ENCODE results near the gene PKDCC. TPM values are rescaled to one million over a fixed set of nuclear protein-coding genes. Genes with fewer than 3 reads are reported as not detected.

PKDCC gene
- total and polyA plus RNA-seq, 2 donors (not counting 1 experiment from before 2014, with no cell fraction given), result 0.20 to 0.82 TPM

GRCh38 chr2:42029639-42030199, 18.1 kb upstream of the PKDCC start:
- H2AFZ ChIP-seq (ENCODE audit: insufficient read depth, low read depth, low read length, poor library complexity, severe bottlenecking), result no peak overlapping the region
- Mint-ChIP-seq H3K4me3 (no peak overlapping the region), H3K9me3 (ENCODE audit: insufficient read depth) (no peaks in the 10 kb centered on the region), H3K27me3 (peaks cover 17% of the 10 kb centered on the region), H3K27ac (no peak overlapping the region), H3K4me1 (peaks cover 23% of the 10 kb centered on the region)
- 86% methylated on average over 1 of the region's 4 CpGs for WGBS (ENCODE audit: insufficient coverage)
- H3K27me3 ChIP-seq (replicated peaks in 1 of 4; ENCODE audit: control extremely low read depth in 1 of 4, control insufficient read depth in 3 of 4, insufficient read depth in 4 of 4, low read length in 3 of 4), result peaks cover 0 to 7% (median 0%) of the 10 kb centered on the region in 4 experiments
- no peak for TF ChIP-seq EZH2 (IDR thresholded peaks at IDR 0.05; ENCODE audit: borderline replicate concordance, insufficient read depth, low read depth, low read length, poor library complexity, severe bottlenecking)
- ATAC-seq (ENCODE audit: low read depth), result no peak
- DNase-seq, result no peak
- intact Hi-C loops (cut with micrococcal nuclease), result no loop called here
- H3K4me2 ChIP-seq (replicated peaks; ENCODE audit: low read depth, low read length, poor library complexity, severe bottlenecking), result no peak overlapping the region
- H3K9me3 ChIP-seq (ENCODE audit: control extremely low read depth in 1 of 3, control insufficient read depth in 2 of 3, insufficient read depth in 1 of 3, low read length in 2 of 3), result no peaks in the 10 kb centered on the region
- ChIA-PET CTCF (no interaction called here), POLR2A (no interaction called here)
- no peaks in the 10 kb centered on the region for H4K20me1 ChIP-seq (ENCODE audit: control insufficient read depth, insufficient read depth, low read length, poor library complexity, severe bottlenecking)
- no peak overlapping the region for H3K27ac ChIP-seq (ENCODE audit: low read length in 2 of 2)
- no peaks in the 10 kb centered on the region for H3K36me3 ChIP-seq (replicated peaks in 1 of 2; ENCODE audit: control extremely low read depth in 1 of 2, control insufficient read depth in 1 of 2, extremely low read depth in 1 of 2, insufficient read depth in 2 of 2, low read length in 1 of 2)
- H3K4me3 ChIP-seq (ENCODE audit: control extremely low read depth in 1 of 5, extremely low read depth in 1 of 5, insufficient read depth in 1 of 5, low read depth in 2 of 5, low read length in 4 of 5), result no peak overlapping the region
- H3K9ac ChIP-seq (ENCODE audit: low read length), result no peak overlapping the region
- H3K79me2 ChIP-seq (ENCODE audit: control insufficient read depth, insufficient read depth, low read length), result no peaks in the 10 kb centered on the region
- peaks cover 13 to 29% of the 10 kb centered on the region in 2 donors for H3K4me1 ChIP-seq (ENCODE audit: control insufficient read depth in 2 of 2, insufficient read depth in 2 of 2, low read length in 2 of 2)

DNA sequence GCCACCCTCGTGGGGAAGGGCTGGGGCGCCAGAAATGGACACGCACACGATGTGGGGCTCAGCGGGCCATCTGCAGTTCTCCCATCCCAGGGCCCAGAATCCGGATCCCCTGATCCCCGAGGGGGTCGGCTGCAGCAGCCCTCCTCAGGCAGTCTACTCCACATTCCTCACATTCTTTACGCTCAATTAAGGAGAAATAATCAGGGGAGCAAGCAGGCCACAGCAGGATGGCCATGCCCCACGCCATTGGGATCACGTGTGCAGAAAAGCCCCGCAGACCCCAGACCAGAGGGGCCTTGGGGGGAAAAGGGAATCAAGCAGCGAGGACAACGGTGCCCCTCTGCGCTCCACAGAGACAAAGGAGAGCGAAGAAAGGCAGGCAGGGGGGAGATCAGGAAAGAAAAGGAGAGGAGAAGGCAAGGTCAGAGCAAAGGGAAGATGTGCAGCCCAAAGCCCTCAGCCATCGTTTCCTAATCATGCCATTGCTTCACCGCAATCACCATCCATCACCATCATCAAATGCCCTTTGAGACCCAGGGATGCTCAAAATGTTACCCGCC, 17.5 kb upstream of the PKDCC start:
- no peak for ATAC-seq (ENCODE audit: low read depth)
- H3K27ac Mint-ChIP-seq, result no peak overlapping the region
- no peak for DNase-seq
- no peak overlapping the region for H3K4me3 Mint-ChIP-seq
- TF ChIP-seq, protein P1, sequence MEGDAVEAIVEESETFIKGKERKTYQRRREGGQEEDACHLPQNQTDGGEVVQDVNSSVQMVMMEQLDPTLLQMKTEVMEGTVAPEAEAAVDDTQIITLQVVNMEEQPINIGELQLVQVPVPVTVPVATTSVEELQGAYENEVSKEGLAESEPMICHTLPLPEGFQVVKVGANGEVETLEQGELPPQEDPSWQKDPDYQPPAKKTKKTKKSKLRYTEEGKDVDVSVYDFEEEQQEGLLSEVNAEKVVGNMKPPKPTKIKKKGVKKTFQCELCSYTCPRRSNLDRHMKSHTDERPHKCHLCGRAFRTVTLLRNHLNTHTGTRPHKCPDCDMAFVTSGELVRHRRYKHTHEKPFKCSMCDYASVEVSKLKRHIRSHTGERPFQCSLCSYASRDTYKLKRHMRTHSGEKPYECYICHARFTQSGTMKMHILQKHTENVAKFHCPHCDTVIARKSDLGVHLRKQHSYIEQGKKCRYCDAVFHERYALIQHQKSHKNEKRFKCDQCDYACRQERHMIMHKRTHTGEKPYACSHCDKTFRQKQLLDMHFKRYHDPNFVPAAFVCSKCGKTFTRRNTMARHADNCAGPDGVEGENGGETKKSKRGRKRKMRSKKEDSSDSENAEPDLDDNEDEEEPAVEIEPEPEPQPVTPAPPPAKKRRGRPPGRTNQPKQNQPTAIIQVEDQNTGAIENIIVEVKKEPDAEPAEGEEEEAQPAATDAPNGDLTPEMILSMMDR (IDR thresholded peaks at IDR 0.05), result no peak
- TF ChIP-seq EZH2 (IDR thresholded peaks at IDR 0.05; ENCODE audit: borderline replicate concordance, insufficient read depth, low read depth, low read length, poor library complexity, severe bottlenecking), result no peak
- intact Hi-C loops (cut with micrococcal nuclease), result no loop called here
- Histone ChIP-seq H3K4me2 (replicated peaks; ENCODE audit: low read depth, low read length, poor library complexity, severe bottlenecking) (no peak overlapping the region), H3K27ac (ENCODE audit: low read length in 2 of 2) (no peak overlapping the region), H3K36me3 (replicated peaks in 1 of 2; ENCODE audit: control extremely low read depth in 1 of 2, control insufficient read depth in 1 of 2, extremely low read depth in 1 of 2, insufficient read depth in 2 of 2, low read length in 1 of 2) (no peaks in the 10 kb centered on the region), H3K4me3 (ENCODE audit: control extremely low read depth in 1 of 5, extremely low read depth in 1 of 5, insufficient read depth in 1 of 5, low read depth in 2 of 5, low read length in 4 of 5) (no peak overlapping the region), H3K27me3 (replicated peaks in 1 of 4; ENCODE audit: control extremely low read depth in 1 of 4, control insufficient read depth in 3 of 4, insufficient read depth in 4 of 4, low read length in 3 of 4) (peaks cover 0 to 2% (median 0%) of the 10 kb centered on the region in 4 experiments), H4K20me1 (ENCODE audit: control insufficient read depth, insufficient read depth, low read length, poor library complexity, severe bottlenecking) (no peaks in the 10 kb centered on the region), H2AFZ (ENCODE audit: insufficient read depth, low read depth, low read length, poor library complexity, severe bottlenecking) (no peak overlapping the region), H3K79me2 (ENCODE audit: control insufficient read depth, insufficient read depth, low read length) (no peaks in the 10 kb centered on the region), H3K4me1 (ENCODE audit: control insufficient read depth in 2 of 2, insufficient read depth in 2 of 2, low read length in 2 of 2) (peaks cover 13 to 29% of the 10 kb centered on the region in 2 donors), H3K9ac (ENCODE audit: low read length) (no peak overlapping the region), H3K9me3 (ENCODE audit: control extremely low read depth in 1 of 3, control insufficient read depth in 2 of 3, insufficient read depth in 1 of 3, low read length in 2 of 3) (no peaks in the 10 kb centered on the region)
- peaks cover 23% of the 10 kb centered on the region for H3K4me1 Mint-ChIP-seq
- peaks cover 14% of the 10 kb centered on the region for H3K27me3 Mint-ChIP-seq
- no peaks in the 10 kb centered on the region for H3K9me3 Mint-ChIP-seq (ENCODE audit: insufficient read depth)
- CTCF ChIA-PET, result no interaction called here
- 81% methylated on average over 13 of the region's 19 CpGs for WGBS (ENCODE audit: insufficient coverage)
- POLR2A ChIA-PET, result no interaction called here
